H1 (cell line): Measurements from ENCODE around the gene FSD1. TPM values are rescaled to one million over a fixed set of nuclear protein-coding genes. Genes with fewer than 3 reads are reported as not detected.

ENCODE experiments used
- CTCF ChIA-PET: fragments of 300-600 bp; sonication (Branson Sonifier 250); formaldehyde crosslinking; loops from one replicate; lab custom pipeline; 2021; ENCODE audit not compliant: partially characterized antibody; lab: Charles Lee
- POLR2A ChIA-PET: fragments of 300-600 bp; sonication (Branson Sonifier 250); formaldehyde crosslinking; loops from one replicate; lab custom pipeline; 2021; ENCODE audit warnings: inconsistent platforms; ENCODE audit not compliant: partially characterized antibody; lab: Charles Lee
- DNase-seq, 2 experiments: peaks; one replicate each; pipeline versions ENCODE4 v3.0.0 to v3.0.0-alpha.2; 2010 to 2022; ENCODE audit warnings: low spot score in 2 of 2, low read depth in 1 of 2, mixed read lengths in 1 of 2
- FAIRE-seq: peaks from 2 replicates; lab custom pipeline; 2011; peaks lifted over from hg19 to GRCh38; lab: Jason Lieb, UNC
- H2AFZ ChIP-seq: 2 replicates; pipeline ENCODE4 v1.8.1; 2012; ENCODE audit warnings: low read length, inconsistent platforms
- H2AK5ac ChIP-seq: 2 replicates; pipeline ENCODE4 v1.6.1; 2013; ENCODE audit warnings: low read depth, low read length
- H2BK120ac ChIP-seq: replicated peaks from 2 replicates; pipeline ENCODE3; 2013; ENCODE audit warnings: low read depth, low read length, inconsistent platforms
- H2BK12ac ChIP-seq: 2 replicates; pipeline ENCODE4 v1.6.1; 2013; ENCODE audit warnings: low read depth, low read length
- H2BK15ac ChIP-seq: 2 replicates; pipeline ENCODE4 v1.6.1; 2013; ENCODE audit warnings: low read length
- H2BK20ac ChIP-seq: 2 replicates; pipeline ENCODE4 v1.6.1; 2013; ENCODE audit warnings: low read length
- H2BK5ac ChIP-seq: 2 replicates; pipeline ENCODE4 v1.6.1; 2013; ENCODE audit warnings: low read depth, low read length
- H3K14ac ChIP-seq: 2 replicates; pipeline ENCODE4 v1.6.1; 2013; ENCODE audit warnings: inconsistent platforms; ENCODE audit not compliant: insufficient read length
- H3K18ac ChIP-seq: 2 replicates; pipeline ENCODE4 v1.6.1; 2013; ENCODE audit warnings: low read length; ENCODE audit errors: extremely low read depth
- H3K23ac ChIP-seq: 2 replicates; pipeline ENCODE4 v1.6.1; 2013; ENCODE audit warnings: inconsistent platforms; ENCODE audit not compliant: insufficient read length
- H3K23me2 ChIP-seq: 2 replicates; pipeline ENCODE4 v1.6.1; 2013; ENCODE audit warnings: low read depth, low read length
- H3K27ac ChIP-seq: 2 replicates; pipeline ENCODE4 v1.6.1; 2011; ENCODE audit warnings: low read depth, low read length, inconsistent platforms
- H3K27me3 ChIP-seq, 4 experiments: replicated peaks in 1 of 4; 1 replicate in 1 of 4; 2 replicates in 3 of 4; pipeline versions ENCODE4 v1.6.1 to v1.8.1; 2011 to 2013; ENCODE audit warnings: low read length in 3 of 4, mild to moderate bottlenecking in 3 of 4, inconsistent platforms in 2 of 4, mixed read lengths in 2 of 4, moderate library complexity in 1 of 4; ENCODE audit not compliant: control insufficient read depth in 3 of 4, insufficient read depth in 3 of 4; ENCODE audit errors: extremely low read depth in 1 of 4
- H3K36me3 ChIP-seq, 4 experiments: 2 replicates each; pipeline versions ENCODE4 v1.6.1 to v1.8.1; 2011 to 2013; ENCODE audit warnings: mild to moderate bottlenecking in 4 of 4, low read length in 3 of 4, moderate library complexity in 2 of 4, control low read depth in 1 of 4, inconsistent platforms in 1 of 4; ENCODE audit not compliant: insufficient read depth in 4 of 4, control insufficient read depth in 2 of 4
- H3K4ac ChIP-seq: replicated peaks from 2 replicates; pipeline ENCODE3; 2013; ENCODE audit warnings: low read length, low read depth, mixed read lengths, inconsistent platforms; ENCODE audit not compliant: insufficient read length
- H3K4me1 ChIP-seq, 4 experiments: replicated peaks in 1 of 4; 1 replicate in 1 of 4; 2 replicates in 3 of 4; pipeline versions ENCODE4 v1.6.1 to v1.8.1; 2011 to 2013; ENCODE audit warnings: low read length in 3 of 4, inconsistent platforms in 2 of 4, mixed read lengths in 1 of 4; ENCODE audit not compliant: insufficient read depth in 4 of 4, control insufficient read depth in 3 of 4
- H3K4me2 ChIP-seq, 2 experiments: 2 replicates each; pipeline versions ENCODE4 v1.6.1 to v1.8.1; 2011 to 2013; ENCODE audit warnings: low read depth in 2 of 2, low read length in 2 of 2, control low read depth in 1 of 2, inconsistent platforms in 1 of 2, mild to moderate bottlenecking in 1 of 2; ENCODE audit not compliant: insufficient read depth in 1 of 2
- H3K4me3 ChIP-seq, 4 experiments: fragments of 200-600, 300-600 bp in 1 of 4; sonication (generic), shearing (Covaris generic), sonication (Bioruptor Twin) in 1 of 4; 2 replicates each; pipeline versions ENCODE4 v1.5.1 to v1.8.1; 2011 to 2016; ENCODE audit warnings: low read length in 4 of 4, low read depth in 3 of 4, control low read depth in 2 of 4, inconsistent platforms in 2 of 4, mild to moderate bottlenecking in 2 of 4, mixed read lengths in 1 of 4, moderate library complexity in 1 of 4; ENCODE audit not compliant: insufficient read depth in 2 of 4; ENCODE audit errors: extremely low read depth in 1 of 4
- H3K56ac ChIP-seq: replicated peaks from 2 replicates; pipeline ENCODE3; 2013; ENCODE audit warnings: low read depth, mild to moderate bottlenecking, mixed read lengths, low read length, inconsistent platforms; ENCODE audit not compliant: insufficient read length
- H3K79me1 ChIP-seq: 2 replicates; pipeline ENCODE4 v1.6.1; 2013; ENCODE audit warnings: low read depth, low read length, control low read depth
- H3K79me2 ChIP-seq, 2 experiments: 2 replicates each; pipeline versions ENCODE4 v1.6.1 to v1.8.1; 2012 to 2013; ENCODE audit warnings: low read length in 2 of 2, mild to moderate bottlenecking in 2 of 2, inconsistent platforms in 1 of 2; ENCODE audit not compliant: insufficient read depth in 2 of 2, control insufficient read depth in 1 of 2
- H3K9ac ChIP-seq, 4 experiments: replicated peaks in 1 of 4; 1 replicate in 1 of 4; 2 replicates in 3 of 4; pipeline versions ENCODE4 v1.6.1 to v1.8.1; 2011 to 2013; ENCODE audit warnings: low read depth in 3 of 4, low read length in 3 of 4, control low read depth in 2 of 4, mild to moderate bottlenecking in 2 of 4, moderate library complexity in 2 of 4, inconsistent platforms in 1 of 4; ENCODE audit errors: extremely low read depth in 1 of 4
- H3K9me3 ChIP-seq, 2 experiments: 2 replicates each; pipeline versions ENCODE4 v1.6.1 to v1.8.1; 2012 to 2013; ENCODE audit warnings: mild to moderate bottlenecking in 2 of 2, moderate library complexity in 2 of 2, control low read depth in 1 of 2, inconsistent platforms in 1 of 2, low read depth in 1 of 2, low read length in 1 of 2, mixed read lengths in 1 of 2; ENCODE audit not compliant: insufficient read depth in 2 of 2
- H4K20me1 ChIP-seq, 2 experiments: replicated peaks in 1 of 2; 2 replicates each; pipeline versions ENCODE3 to v1.8.1; 2011 to 2013; ENCODE audit warnings: inconsistent platforms in 2 of 2, low read length in 2 of 2, mild to moderate bottlenecking in 1 of 2; ENCODE audit not compliant: insufficient read depth in 2 of 2, control insufficient read depth in 1 of 2
- H4K5ac ChIP-seq: 2 replicates; pipeline ENCODE4 v1.6.1; 2013; ENCODE audit warnings: low read length, low read depth, mixed read lengths, inconsistent platforms; ENCODE audit not compliant: insufficient read length
- H4K8ac ChIP-seq: 2 replicates; pipeline ENCODE4 v1.8.0; 2013; ENCODE audit warnings: mild to moderate bottlenecking, moderate library complexity, low read length, inconsistent platforms; ENCODE audit not compliant: insufficient read depth; ENCODE audit errors: extremely low read depth
- H4K91ac ChIP-seq: replicated peaks from 2 replicates; pipeline ENCODE3; 2013; ENCODE audit warnings: low read length, mixed read lengths, inconsistent platforms; ENCODE audit not compliant: insufficient read length
- BCL11A ChIP-seq, 2 experiments: IDR thresholded peaks; one replicate each; pipeline ENCODE4 v1.6.1; 2011; ENCODE audit warnings: low read depth in 2 of 2, low read length in 2 of 2, mild to moderate bottlenecking in 2 of 2
- CEBPB ChIP-seq: IDR thresholded peaks from 2 replicates; pipeline ENCODE4 v1.6.1; 2012; ENCODE audit warnings: low read depth, low read length
- CHD1 ChIP-seq: IDR thresholded peaks from 2 replicates; pipeline ENCODE4 v1.6.1; 2012; ENCODE audit warnings: low read depth, low read length, improper control_type of control experiment
- E2F6 ChIP-seq: IDR thresholded peaks from 2 replicates; pipeline ENCODE4 v1.6.1; 2012; ENCODE audit warnings: inconsistent platforms
- GTF2F1 ChIP-seq: IDR thresholded peaks from 2 replicates; pipeline ENCODE4 v1.6.1; 2012; ENCODE audit warnings: low read depth, low read length, improper control_type of control experiment, borderline replicate concordance
- HDAC6 ChIP-seq: IDR thresholded peaks from one replicate; pipeline ENCODE4 v1.7.1; 2012; ENCODE audit warnings: low read depth, mild to moderate bottlenecking, inconsistent platforms, low read length, moderate library complexity
- KDM4A ChIP-seq: IDR thresholded peaks from one replicate; pipeline ENCODE4 v1.7.1; 2012; ENCODE audit warnings: low read depth, mild to moderate bottlenecking, moderate library complexity, low read length, inconsistent platforms; ENCODE audit not compliant: severe bottlenecking
- MAX ChIP-seq: IDR thresholded peaks from 2 replicates; pipeline ENCODE4 v1.6.1; 2012; ENCODE audit warnings: inconsistent platforms
- NRF1 ChIP-seq: IDR thresholded peaks from 2 replicates; pipeline ENCODE4 v1.6.1; 2011; ENCODE audit warnings: mild to moderate bottlenecking, low read depth, low read length, improper control_type of control experiment
- POLR2AphosphoS5 ChIP-seq: IDR thresholded peaks from 2 replicates; pipeline ENCODE4 v1.6.1; 2011; ENCODE audit warnings: low read depth, low read length
- RFX5 ChIP-seq: IDR thresholded peaks from 2 replicates; pipeline ENCODE4 v1.6.1; 2011; ENCODE audit warnings: low read depth, low read length, improper control_type of control experiment, borderline replicate concordance
- SIN3A ChIP-seq, 2 experiments: IDR thresholded peaks in 1 of 2; conservative IDR thresholded peaks in 1 of 2; 2 replicates each; pipeline ENCODE4 v1.6.1; 2011 to 2012; ENCODE audit warnings: low read length in 2 of 2, improper control_type of control experiment in 1 of 2, low read depth in 1 of 2, mild to moderate bottlenecking in 1 of 2
- SP4 ChIP-seq: IDR thresholded peaks from 2 replicates; pipeline ENCODE4 v1.6.1; 2012; ENCODE audit warnings: low read length, inconsistent platforms
- TAF1 ChIP-seq: IDR thresholded peaks from 2 replicates; pipeline ENCODE4 v1.6.1; 2011; ENCODE audit warnings: mild to moderate bottlenecking, low read depth, low read length
- WGBS, 2 experiments: shearing (Covaris generic) in 1 of 2; methylation state at CpG; one replicate each; pipeline versions ENCODE4 v1.1.6 to v1.1.7; 2013 to 2015; ENCODE audit warnings: low lambda C conversion rate in 2 of 2, mixed read lengths in 2 of 2, inconsistent platforms in 1 of 2, low coverage in 1 of 2, missing lambda C conversion rate in 1 of 2; ENCODE audit not compliant: insufficient replicate concordance in 2 of 2, insufficient coverage in 1 of 2, insufficient read length in 1 of 2; ENCODE audit errors: extremely low coverage in 1 of 2, missing lambda C conversion rate in 1 of 2; 5-methylcytosine and 5-hydroxymethylcytosine counted together
- polyA plus RNA-seq, 7 experiments: library from polyadenylated mRNA; depleted of rRNA in 3 of 7; stranded (reverse) in 5 of 7; unstranded in 2 of 7; fragments of >200 nt in 5 of 7; fragments of 200-250 nt in 2 of 7; gene quantifications; 1 replicate in 5 of 7; 2 replicates in 1 of 7; 4 replicates in 1 of 7; pipeline versions ENCODE4 v1.2.1 to v1.2.3, GENCODE V29; 2011 to 2013; ENCODE audit warnings: missing spikeins in 2 of 7, mixed read lengths in 2 of 7
- total RNA-seq: library from RNA; stranded (reverse); fragmentation: NEBNext Ultra II Directional; extraction: Animal tissue kit (Norgen Biotek cat#: 25700); gene quantifications from 2 replicates; pipeline ENCODE4 v1.2.1, GENCODE V29; 2021

FSD1 gene
- total and polyA plus RNA-seq, 2 of the 8 experiments (the other 6 are each of a cell fraction or from before 2014, with no cell fraction given): 58.8 to 181 TPM

GRCh38 chr19:4357921-4358326 lies 53.5 kb downstream of the FSD1 start:
- H3K9me3 ChIP-seq: no peaks in the 10 kb centered on the region
- 96% methylated on average over 16 of the region's 16 CpGs; no CpG with 5 or more reads in 1 of the 2 experiments for WGBS, 2 experiments
- DNase-seq: no peak
- ChIA-PET CTCF (interaction anchor here (0.7 to 3.4 kb wide), 9 partner anchors 11 to 124 kb away, joined by 3 to 28 read pairs (median 4); partner anchors contain the start of gene SH3GL1), POLR2A (interaction anchor here (1.0 to 13.0 kb wide), 4 partner anchors 12 to 20 kb away, joined by 3 to 72 read pairs (median 4); partner anchors contain the start of gene MPND)
- H4K8ac ChIP-seq: no peak overlapping the region
- H2BK15ac ChIP-seq: no peak overlapping the region
- H3K79me1 ChIP-seq: no peaks in the 10 kb centered on the region
- H4K5ac ChIP-seq: no peak overlapping the region
- peaks cover 0 to 19% (median 10%) of the 10 kb centered on the region in 4 experiments; a peak in 6 of 8 replicates for H3K36me3 ChIP-seq
- H4K91ac ChIP-seq: no peak overlapping the region
- H2BK20ac ChIP-seq: no peak overlapping the region
- no peak overlapping the region for H3K14ac ChIP-seq
- no peak overlapping the region for H2AK5ac ChIP-seq
- H3K27me3 ChIP-seq: no peaks in the 10 kb centered on the region
- no peak overlapping the region for H3K4ac ChIP-seq
- H3K4me1 ChIP-seq: peaks cover 0 to 12% (median 2%) of the 10 kb centered on the region in 4 experiments; a peak in 3 of 7 replicates
- H2BK5ac ChIP-seq: no peak overlapping the region
- H3K27ac ChIP-seq: no peak overlapping the region
- H2BK12ac ChIP-seq: no peak overlapping the region
- no peak overlapping the region for H3K56ac ChIP-seq
- no peak overlapping the region for H3K23ac ChIP-seq
- H2AFZ ChIP-seq: no peak overlapping the region
- no peak overlapping the region for H3K4me2 ChIP-seq
- H3K79me2 ChIP-seq: no peaks in the 10 kb centered on the region
- no peak for FAIRE-seq
- no peak overlapping the region for H3K4me3 ChIP-seq
- H4K20me1 ChIP-seq: peaks cover 4 to 15% of the 10 kb centered on the region in 2 experiments
- H3K18ac ChIP-seq: no peak overlapping the region
- H2BK120ac ChIP-seq: no peak overlapping the region
- no peaks in the 10 kb centered on the region for H3K23me2 ChIP-seq
- no peak overlapping the region for H3K9ac ChIP-seq
- TF ChIP-seq BCL11A (IDR thresholded peaks at IDR 0.05; ENCODE audit: low read depth in 2 of 2, low read length in 2 of 2) (no peak), CHD1 (no peak), GTF2F1 (no peak), CEBPB (no peak), KDM4A (no peak), TAF1 (no peak), NRF1 (no peak), SP4 (no peak), POLR2AphosphoS5 (no peak; the same call in 1 of the 2 replicates), SIN3A (conservative IDR thresholded peaks at IDR 0.05 in 1 of 2, IDR thresholded peaks at IDR 0.05 in 1 of 2; ENCODE audit: low read depth in 1 of 2, low read length in 2 of 2) (no peak), RFX5 (no peak), E2F6 (no peak), HDAC6 (no peak), MAX (no peak)
